ENCODE results near the gene CHCHD6.

Gene CHCHD6

GRCh38 chr3:126946405-126946804, 242.4 kb downstream of the CHCHD6 start:
- no peak for DNase-seq

DNA sequence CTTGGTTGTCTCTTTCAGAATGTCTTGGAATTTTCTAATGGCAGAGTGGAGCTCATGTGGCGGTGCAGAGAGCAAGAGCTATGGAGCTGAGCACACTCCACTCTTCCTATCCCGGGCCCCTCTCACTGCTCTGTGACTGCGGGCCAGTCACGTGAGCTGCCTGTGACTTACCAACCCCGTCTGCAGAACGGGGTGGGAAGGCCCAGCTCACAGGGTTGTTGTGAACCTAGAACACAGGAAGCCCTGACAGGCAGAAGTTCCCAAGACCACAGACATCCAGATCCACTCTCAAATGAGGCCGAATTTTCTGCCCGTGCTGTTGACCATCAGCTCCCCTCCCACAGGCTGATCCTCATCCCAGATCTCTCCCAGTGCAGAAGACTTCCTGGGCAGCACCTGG, 243.4 kb downstream of the CHCHD6 start:
- no peak for DNase-seq

GRCh38 chr3:126948980-126949535, 245.0 kb downstream of the CHCHD6 start:
- DNase-seq = no peak

DNA sequence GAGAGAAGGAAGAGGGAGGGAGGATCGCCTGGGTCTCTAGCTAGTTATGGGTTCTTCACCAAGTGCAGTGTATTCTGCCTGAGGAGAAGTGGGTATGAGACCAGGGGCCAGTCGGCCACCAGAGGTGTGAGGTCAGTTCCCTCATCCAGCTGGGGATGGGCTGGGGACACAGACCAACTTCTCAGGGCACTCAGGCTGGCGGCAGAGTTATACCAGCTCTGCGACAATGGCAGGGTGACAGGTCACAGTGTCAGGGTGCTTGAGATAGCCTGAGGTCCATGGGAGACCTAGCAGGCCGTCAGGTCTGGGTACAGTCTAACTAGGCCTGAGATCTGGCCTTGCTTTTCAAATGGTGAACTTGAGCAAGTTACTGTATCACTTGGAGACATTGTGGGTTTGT, 247.5 kb downstream of the CHCHD6 start:
- DNase-seq = no peak

DNA sequence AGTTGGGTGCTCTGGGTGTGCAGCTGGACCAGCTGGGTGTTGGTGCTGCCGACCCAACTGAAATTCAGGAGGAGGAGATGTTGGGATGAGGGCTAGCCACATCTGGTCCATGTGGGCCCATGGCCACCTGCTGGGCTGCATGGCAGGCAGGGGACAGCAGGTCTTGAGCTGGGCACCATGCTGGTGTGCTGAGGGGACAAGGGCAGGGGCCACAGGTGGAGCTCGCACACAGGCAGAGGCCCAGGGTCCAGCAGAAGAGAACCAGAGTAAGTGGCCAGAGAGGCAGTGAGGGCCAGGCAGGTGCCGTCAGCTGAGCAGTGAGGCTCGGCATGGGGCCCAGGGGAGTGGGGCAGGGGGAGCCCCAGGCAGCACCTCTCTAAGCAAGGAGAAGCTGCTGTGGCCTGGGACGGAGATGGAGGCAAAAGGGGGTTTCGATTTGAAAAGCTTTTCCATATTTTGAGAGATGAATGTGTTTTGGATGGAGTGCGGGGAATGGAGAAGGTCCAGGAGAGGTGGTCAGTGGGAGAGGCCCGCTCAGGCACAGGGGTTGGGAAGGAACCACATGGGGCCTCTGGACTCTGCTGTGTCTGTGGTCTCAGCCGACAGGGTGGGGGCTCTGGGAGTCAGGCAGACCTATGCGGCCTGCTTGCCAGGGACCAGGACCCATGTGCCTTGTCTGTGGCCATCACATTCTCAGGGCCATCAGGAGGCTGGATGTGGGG, 248.4 kb downstream of the CHCHD6 start:
- no peak for DNase-seq

DNA sequence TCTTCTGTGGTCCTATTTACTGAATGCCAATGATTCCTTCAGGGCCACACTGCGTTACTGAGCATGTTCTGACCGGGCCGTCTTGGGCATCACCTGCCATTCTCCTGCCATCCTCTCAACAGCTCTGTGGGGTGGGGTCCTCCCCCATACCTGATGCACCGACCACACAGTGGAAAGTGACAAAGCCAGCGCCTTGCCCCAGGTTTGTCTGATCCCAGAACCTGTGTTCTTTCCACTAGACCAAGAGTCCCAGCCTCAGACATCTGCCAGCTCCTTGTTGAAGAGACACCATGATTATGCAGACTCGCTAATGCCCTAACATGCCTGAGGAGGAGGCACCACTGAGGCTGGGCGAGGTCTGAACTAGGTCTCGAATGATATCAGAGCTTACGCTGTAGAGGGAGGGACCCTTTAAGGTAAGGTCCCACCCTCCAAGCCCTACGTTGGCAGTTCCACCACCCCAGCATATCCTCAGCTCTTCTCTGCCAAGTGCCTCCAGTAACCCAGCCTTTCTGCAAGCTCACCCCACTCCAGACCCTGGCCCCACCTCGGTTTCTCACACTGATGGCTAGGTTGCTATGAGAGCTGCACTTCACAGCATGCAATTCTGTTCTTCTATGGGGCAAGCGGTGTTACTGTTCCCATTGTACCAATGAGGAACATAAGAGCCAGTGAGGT, 249.1 kb downstream of the CHCHD6 start:
- DNase-seq = no peak

DNA sequence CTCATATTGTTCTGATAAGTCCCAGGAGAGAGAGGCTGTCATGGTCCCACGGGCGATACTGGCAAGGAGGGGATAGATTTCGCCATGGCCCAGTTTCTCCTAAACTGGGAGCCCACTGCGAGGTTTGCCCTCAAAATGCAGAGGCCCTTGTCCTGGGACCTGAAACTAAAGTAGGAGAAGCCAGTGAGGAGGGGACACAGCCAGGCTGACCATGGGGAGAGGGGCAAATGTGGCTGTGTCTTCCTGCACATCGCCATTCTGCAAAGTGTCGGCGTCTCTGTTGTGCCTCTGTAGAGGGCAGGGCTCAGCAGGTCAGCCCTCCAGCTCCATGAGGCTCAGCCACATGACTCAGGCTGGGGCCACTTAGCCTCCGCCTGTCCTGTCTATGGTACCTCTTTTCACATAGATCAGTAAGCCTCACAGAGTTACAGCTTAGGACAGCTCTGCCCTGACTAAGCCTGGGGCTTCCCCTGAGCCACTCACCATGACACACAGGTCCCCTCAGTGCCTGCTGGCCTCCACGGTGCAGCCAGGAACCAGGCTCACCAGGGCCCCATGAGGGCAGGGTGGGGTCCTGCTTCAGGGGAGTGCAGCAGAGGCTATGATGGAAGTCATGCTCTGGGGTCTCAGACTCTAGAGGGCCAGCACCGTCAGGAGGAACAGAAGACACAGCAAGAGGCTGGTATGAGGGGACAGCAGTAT, 250.3 kb downstream of the CHCHD6 start:
- no peak for DNase-seq

- DNase-seq = no peak
Measured at GRCh38 chr3:126955004-126955790, 251.2 kb downstream of the CHCHD6 start.

DNA sequence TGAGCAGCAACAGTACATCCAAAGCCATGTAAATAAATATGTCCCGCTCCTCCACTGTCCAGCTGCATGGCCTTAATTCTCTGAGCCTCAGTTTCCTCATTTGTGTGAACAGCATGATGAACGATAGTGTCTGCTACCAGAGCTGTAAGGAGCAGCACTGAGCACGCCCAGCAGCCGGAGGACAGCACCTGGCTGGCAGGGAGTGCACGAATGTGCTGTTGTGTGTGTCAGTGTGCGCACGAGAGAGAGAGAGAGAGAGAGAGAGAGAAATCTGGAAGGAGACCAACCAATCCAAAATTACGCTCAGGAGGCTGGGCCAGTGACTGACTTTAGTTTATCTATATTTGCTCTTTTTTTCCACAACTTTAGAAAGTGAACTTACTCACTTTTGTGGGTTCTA, 252.3 kb downstream of the CHCHD6 start:
- DNase-seq = no peak

- DNase-seq = no peak
Measured at GRCh38 chr3:126956866-126957650, 253.0 kb downstream of the CHCHD6 start.

DNA sequence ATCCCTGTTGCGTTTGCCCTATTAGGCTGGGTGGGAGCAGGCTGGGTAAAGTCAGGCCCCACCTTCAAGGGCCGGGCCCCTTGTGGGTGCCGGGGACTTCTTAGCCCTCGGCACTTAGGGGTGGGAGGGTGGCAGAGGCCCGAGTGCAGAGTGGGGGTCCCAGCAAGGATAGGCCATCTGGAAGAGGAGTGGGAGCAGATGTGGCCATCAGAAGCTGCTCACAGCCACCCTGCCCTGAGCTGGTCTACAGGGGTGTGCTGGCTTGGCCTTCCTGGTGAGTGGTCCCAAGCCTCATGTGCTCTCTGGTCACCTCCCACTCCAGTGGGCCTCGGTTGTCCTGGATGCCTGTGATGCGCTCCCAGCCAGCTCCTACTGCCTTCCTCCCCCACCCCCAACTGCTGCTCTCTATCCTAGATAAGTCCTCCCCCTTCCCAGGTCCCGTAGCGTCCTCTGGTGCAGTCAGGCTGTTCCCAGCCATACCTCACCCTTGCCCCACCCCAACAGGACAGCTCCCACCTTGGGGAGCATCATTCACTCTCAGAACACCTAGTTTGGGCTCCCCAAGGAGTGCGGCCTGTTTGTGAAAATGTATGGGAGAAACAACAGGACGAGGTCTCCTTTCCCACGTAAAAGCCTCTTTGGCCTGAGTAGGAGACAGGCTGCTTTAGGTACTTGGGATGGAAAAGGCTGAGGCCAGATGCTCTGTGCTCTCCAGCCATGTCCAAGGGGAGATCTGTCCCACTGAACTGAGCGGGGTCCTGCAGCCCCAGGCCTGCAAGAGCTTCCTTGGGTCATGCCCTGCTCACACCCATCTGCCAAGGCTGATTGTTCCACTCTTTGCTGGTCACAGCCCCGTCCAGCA, 254.0 kb downstream of the CHCHD6 start:
- DNase-seq = no peak

GRCh38 chr3:126958638-126959085, 254.6 kb downstream of the CHCHD6 start:
- no peak for DNase-seq

DNA sequence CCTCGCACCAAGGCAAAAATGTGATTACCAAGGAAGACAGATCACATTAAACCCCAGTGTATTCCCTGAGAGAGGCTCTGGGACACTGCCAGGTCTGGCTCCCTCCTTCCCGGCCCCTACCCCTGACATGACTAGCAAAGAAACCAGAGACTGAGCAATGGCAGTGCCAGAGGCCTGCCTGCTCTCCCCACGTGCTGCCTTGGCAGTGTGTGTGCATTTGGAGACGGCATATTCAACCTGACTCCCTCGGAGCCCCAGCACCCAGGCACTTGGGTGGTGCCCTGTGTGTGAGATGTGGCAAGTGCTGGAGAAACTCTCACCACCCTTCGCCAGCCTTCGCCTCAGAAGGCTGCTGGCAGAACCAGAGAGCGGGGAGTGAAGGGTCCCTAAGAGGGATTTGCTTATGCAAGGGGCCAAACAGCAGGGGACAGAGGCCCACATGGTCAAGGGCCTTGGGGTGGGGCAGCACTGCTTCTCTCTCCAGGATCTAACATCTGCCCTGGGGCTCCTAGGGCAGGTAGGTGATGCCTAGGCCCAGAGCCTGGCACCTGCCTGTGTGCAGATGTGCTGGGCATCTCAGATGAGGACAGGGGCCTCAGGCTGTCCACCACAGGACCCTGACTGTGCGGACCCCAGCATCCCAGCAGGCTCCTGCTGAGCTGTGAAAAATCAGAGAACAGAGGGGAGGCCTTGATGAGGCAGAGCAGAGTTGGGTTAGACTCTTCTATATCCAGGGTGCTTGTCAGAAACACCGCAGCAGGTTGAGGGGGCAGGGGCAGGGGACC, 255.3 kb downstream of the CHCHD6 start:
- DNase-seq = no peak

DNA sequence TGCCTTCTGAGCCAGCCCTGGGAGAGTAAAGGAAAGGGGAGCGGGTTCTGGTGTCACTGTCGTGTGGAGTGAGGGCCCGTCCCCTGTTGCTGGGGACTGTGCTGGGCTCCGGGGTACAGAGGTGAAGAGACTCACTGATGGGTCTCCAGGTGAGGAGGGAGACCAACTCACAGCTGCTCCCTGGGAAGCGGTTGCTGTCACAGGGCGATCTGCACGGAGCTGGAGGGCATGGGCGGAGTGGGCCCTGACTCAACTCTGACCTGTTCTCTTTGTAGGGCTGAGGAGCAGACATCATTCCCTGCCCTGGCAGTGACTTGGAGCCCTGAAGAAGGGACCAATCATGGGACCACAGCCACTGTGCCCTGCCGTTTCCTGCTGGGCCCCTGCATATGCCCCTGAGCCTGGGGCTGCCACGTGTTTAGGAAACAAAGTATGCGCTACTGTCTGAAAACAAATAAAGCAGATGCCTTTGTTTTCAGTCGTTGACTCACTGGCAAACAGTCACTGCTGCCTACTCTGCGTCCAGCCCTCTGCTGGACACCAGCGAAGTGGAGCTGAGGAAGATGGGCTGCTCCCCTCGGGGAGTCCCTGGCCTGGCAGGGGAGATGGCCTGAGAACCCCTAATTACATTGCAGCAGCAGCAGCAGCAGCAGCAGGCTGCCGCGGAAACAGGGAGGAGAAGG, 256.0 kb downstream of the CHCHD6 start:
- no peak for DNase-seq

DNA sequence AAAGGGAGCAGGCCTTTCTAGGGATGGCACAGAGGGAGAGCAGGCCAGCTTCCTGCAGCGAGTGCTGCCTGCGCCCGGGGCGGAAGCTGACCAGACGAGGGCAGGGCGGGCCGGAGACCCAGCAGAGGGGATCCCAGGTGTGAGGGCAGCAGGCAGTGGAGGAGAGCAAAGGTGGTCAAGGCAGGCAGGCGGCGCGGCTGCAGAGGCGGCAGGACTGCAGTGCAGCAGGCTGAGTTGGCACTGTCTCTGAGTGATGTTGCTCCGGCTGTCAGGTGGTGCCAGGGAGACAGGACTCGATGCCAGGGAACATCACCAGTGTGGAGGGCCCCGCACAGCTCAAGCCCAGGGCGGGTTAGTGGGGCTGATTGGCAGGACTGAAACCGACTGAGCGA, 256.6 kb downstream of the CHCHD6 start:
- no peak for DNase-seq

GRCh38 chr3:126961191-126961790, 257.3 kb downstream of the CHCHD6 start:
- DNase-seq = no peak

- no peak for DNase-seq
Measured at GRCh38 chr3:126961791-126962461, 257.9 kb downstream of the CHCHD6 start.

DNA sequence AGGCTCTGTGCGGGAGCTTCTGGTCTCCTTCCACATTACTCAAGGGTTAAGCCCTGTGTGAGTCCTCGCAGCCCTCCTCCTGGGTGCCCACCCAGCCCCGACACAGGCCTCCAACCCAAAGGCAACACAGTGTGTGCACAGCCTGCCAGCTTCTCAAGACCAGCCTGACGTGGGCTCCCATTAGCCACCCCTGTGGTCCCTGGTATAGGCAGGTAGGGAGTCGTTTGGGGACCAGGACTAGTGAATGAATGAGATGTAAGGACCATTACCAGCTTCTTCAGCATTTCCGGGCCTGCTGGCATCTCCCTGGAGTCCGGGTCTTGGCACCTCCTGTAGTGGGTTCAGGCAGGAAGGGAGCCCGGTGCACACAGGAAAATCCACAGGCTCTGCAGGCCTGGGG, 258.7 kb downstream of the CHCHD6 start:
- no peak for DNase-seq

Measured in stimulated activated CD4-positive, alpha-beta T cell treated with anti-CD3 and anti-CD28 coated beads, Interleukin-4, amount 100 ng/mL, for 24 hours (primary cell).